Measurements from ENCODE around the gene CCDC171.
"Not testable (repeated sequence)": the region's sequence is repeated elsewhere in the genome, so short reads cannot be mapped to it uniquely, and the experiment has no call there.

The CCDC171 gene

GRCh38 chr9:15552636-15553527 lies at the start of gene CCDC171:
CCDC171 (plus strand) TSS chr9:15553043; CDS start chr9:15564089, 11,046 bp downstream.
- DNase-seq = peak; percentile 89

- DNase-seq = no peak
Observed at GRCh38 chr9:15505921-15506320, 46.9 kb upstream of the CCDC171 start.

DNA sequence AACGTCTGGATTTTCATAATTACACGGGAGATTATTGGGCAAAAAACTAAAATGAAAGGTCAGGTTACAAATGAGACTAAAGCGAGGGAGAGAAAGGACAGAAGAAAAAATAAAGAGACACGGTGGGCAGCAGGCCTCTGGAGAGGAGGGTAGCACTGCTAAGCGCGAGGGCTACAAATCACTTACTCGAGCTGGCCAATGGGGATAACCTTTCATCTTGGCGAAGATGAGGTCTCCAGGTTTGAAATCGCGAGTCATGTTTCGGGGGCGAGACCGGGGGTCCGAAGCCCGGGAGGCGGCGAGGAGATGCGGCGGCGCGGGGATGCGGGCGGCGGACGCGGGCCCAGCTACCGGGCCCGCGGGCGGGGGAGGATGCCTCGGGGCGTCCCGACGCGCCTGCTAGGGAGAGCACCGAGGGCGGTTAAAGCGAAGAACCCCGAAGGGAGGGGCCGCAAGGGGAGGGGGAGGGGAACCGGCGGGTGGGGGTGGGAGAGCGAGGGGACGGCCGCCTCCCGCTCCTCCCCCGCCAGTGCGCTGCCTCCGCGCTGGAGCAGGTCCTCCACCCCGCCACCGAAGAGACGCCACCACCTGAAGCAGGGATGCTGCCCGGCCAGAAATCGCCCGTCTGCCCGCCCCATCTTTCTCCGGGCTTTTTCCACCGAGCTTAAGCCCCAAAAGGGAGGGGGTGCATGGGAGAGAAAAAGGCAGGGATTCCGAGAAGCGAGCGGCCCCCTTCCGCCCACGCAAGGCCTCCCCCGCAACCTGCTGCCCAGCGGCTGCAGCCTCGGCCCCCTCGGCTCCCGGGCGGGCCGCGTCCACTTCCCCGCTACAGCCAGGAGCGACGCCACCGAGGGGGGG lies 42.7 kb upstream of the CCDC171 start:
- DNase-seq = no peak

GRCh38 chr9:15510789-15511575 lies 41.9 kb upstream of the CCDC171 start, which contains the start of gene PSIP1:
PSIP1 (minus strand) TSS chr9:15510970; CDS start chr9:15510188, 782 bp downstream.
- peak; percentile 91 for DNase-seq

GRCh38 chr9:15512204-15512603 lies 40.6 kb upstream of the CCDC171 start:
- DNase-seq = peak; percentile 64

- no peak for DNase-seq
Observed at GRCh38 chr9:15512889-15513288, 40.0 kb upstream of the CCDC171 start.

DNA sequence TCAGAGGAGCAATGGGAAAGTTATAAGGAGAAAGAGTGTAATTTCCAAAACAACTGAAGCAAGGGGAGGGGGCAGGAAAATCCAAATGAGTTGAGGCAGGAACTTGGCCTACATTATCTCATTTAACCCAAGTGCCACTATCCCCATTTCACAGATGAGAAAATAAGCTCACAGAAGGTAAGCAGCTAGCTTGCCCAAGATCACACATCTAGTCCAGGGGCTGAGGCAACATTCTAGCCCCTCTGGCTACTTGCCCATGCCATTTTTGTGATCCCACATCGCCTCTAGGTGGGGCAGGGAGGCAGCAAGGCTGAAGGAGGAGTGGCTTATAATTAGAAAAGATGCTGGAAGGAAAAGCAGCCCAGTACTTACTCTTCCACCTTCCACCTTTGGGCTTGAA lies 39.5 kb upstream of the CCDC171 start:
- DNase-seq = no peak

DNA sequence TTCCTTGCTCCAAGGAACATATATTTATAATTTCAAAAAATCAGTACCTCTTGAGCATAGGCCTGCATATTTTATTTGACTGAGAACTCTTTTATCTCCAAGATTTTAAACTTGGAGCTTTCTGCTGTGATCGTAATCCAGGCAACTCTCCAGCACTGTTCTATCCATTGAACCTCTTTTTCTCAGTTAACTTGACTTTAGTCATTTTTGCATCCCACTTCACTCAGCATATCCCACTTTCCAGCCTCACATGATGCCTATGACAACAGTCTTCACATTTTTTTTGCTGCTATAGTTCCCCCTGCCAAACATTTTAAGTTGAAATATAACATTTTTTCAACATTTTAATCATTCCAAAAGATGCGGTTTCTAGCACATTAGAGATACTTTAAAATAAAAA lies 33.0 kb upstream of the CCDC171 start:
- no peak for DNase-seq

- no peak for DNase-seq
Observed at GRCh38 chr9:15521254-15521653, 31.6 kb upstream of the CCDC171 start.

GRCh38 chr9:15522130-15522755 lies 30.6 kb upstream of the CCDC171 start:
- DNase-seq = no peak

DNA sequence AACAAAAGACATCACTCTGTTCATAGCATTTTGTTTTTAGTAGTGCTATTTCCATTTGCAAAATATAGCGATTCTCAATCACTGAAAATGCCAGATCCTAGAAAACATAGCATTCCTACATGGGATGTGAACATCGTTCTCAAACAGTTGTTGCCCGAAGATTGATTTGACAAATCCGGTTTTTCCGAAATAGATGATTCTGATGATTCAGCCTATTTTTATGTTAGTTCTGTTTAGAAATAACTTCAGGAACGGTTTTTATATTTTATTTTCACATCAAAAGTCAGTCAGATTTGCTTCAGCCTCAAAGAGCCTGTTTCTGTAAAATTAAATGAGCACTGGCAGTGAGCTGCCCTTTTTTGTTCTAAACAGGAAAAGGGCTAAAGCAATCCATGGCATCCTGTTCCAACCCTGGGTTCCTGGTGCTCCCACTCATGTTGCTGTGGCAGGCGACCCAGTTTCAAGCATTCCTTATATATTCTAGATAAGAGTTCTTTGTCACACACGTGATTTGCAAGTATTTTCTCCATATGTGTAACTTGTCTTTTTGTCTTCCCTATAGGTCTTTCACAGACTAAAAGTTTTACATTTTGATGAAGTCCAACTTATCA lies 27.9 kb upstream of the CCDC171 start:
- DNase-seq = no peak

GRCh38 chr9:15525958-15526357 lies 26.9 kb upstream of the CCDC171 start:
- DNase-seq = no peak

DNA sequence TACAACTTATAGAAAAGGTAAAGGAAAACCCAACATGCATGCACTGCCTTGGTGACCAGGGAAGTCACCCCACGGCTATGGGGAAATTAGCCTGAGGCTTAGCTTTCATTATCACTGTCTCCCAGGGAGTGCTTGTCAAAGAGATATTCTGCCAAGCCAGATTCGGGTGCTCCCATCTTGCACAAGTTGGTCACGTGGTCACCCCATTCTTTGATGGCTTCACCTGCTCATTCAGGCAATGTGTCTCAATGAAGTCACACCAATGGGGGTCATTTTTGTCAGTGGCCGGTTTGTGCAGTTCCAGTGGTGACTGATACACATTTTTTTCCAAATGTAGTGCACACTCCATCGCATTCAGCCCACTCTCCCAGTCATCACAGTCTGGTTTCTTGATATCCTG lies 25.8 kb upstream of the CCDC171 start:
- DNase-seq = not testable (repeated sequence)

DNA sequence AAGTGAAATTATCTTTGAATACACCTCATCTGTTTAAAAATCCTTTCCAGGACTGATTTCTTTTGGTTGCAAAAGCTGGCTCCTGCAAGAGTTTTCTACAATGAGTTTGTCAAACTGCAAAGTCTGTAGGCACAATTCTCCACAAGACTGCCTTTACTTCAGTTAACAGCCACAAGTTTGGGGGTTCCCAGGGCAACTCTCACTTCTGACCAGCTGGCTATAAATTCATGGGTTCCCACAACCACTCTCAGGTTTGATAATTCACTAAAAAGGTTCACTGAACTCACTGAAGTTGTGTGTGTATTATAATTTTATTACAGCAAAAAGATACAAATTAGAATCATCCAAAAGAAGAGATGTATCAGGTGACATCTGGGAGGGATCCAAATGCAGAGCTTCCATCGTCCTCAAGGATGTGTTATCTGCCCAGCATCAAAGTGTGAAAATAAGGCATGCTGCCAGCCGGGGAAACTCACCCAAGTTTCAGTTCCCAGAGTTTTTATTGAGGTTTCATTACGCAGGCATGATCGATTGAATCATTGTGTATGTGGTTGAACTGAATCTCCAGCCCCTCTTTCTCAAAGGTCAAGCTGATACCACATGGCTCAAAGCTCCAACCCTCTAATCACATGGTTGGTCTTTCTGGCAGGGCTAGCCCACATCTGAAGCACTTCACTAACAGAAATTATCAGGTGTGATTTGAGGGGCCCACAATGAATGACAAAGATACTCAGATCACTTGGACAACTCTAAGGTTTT lies 23.1 kb upstream of the CCDC171 start:
- no peak for DNase-seq

DNA sequence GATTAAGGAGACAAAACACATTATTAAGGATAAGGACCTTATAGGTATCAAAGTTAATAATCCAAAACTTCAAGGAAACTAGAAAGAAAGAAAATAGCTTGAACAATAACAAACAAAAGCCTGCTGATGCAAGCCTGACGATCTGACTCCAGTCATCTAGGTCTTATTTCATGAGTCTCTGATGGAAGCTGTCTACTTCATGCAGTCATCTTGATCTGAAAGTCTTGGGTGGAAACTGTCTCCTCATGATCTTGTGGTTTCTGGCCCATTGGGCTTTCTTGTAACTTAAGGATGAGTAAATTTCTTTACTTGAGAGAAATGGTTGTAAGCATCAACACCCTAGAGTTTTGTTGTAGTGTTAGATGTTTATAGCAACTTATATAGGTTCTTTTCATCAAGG lies 21.5 kb upstream of the CCDC171 start:
- DNase-seq = no peak

- no peak for DNase-seq
Observed at GRCh38 chr9:15541872-15542271, 11.0 kb upstream of the CCDC171 start.

- DNase-seq = no peak
Observed at GRCh38 chr9:15542624-15543023, 10.2 kb upstream of the CCDC171 start.

DNA sequence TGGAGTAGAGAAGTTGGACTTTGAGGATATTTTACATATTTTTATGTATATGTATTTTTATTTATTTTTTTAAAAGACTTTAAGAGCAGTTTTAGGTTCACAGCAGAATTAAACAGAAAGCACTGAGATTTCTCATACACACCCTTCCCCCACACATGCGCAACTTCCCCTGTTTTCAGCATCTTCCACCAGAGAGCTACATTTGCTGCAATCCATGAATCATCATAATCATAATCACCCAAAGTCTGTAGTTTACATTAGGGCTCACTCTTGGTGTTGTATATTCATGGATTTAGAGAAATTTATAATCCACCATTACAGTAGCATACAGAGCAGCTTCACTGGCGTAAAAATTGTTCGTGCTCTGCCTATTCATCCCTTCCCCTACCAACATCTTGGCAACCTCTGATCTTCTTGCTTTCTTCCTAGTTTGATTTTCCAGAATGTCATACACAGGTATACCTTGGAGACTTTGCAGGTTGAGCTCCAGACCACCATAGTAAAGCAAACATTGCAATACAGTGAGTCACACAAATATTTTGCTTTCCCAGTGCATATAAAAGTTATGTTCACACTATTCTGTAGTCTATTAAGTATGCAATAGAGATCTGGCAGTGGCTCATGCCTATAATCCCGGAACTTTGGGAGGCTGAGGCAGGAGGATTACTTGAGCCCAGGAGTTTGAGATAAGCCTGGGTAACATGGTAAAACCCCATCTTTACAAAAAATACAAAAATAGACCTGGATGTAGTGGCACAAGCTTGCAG lies 9.6 kb upstream of the CCDC171 start:
- DNase-seq = no peak

- DNase-seq = no peak
Observed at GRCh38 chr9:15549611-15550010, 3.2 kb upstream of the CCDC171 start.

DNA sequence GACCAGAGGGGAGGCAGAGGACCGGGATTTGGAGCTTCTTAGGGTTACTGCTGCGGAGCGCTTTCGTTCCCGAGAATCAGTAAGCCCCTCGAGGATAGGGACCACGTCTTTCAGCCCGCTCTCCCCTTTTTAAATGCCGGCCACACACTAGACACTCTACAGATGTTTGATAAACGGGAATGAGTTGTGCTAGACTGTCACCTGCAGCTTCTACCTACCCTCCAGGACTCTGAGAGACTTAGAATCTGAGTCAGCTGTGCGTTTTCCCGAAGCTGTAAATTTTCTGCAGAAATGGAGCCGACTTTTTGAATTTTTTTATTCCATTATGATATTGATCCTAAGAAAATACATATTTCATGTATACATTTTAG lies 670 bp downstream of the CCDC171 start:
- DNase-seq = no peak

Measured in KG1 (cell line).